Neuronal stem cell (in vitro differentiated cells): Measurements from ENCODE around the gene SNX4.
"Not testable (repeated sequence)": the region's sequence is repeated elsewhere in the genome, so short reads cannot be mapped to it uniquely, and the experiment has no call there.

ENCODE experiments used
- DNase-seq: peaks from one replicate; pipeline ENCODE4 v3.0.0-alpha.2; 2013; ENCODE audit warnings: low spot score
- H2AFZ ChIP-seq: one replicate; pipeline ENCODE4 v1.6.1; 2013; ENCODE audit warnings: mild to moderate bottlenecking, low read length, inconsistent platforms
- H2AK5ac ChIP-seq: 2 replicates; pipeline ENCODE4 v1.6.1; 2013; ENCODE audit warnings: low read depth, mild to moderate bottlenecking, inconsistent platforms, low read length, moderate library complexity, mixed read lengths
- H2BK120ac ChIP-seq: 2 replicates; pipeline ENCODE4 v1.6.1; 2013; ENCODE audit warnings: low read depth, mild to moderate bottlenecking, inconsistent platforms, low read length, moderate library complexity, mixed read lengths
- H2BK12ac ChIP-seq: one replicate; pipeline ENCODE4 v1.6.1; 2013; ENCODE audit warnings: low read length, inconsistent platforms
- H2BK15ac ChIP-seq: 2 replicates; pipeline ENCODE4 v1.6.1; 2013; ENCODE audit warnings: mild to moderate bottlenecking, low read length, inconsistent platforms, mixed read lengths
- H2BK5ac ChIP-seq: one replicate; pipeline ENCODE4 v1.6.1; 2013; ENCODE audit warnings: inconsistent platforms, mild to moderate bottlenecking, low read length, moderate library complexity
- H3K14ac ChIP-seq: one replicate; pipeline ENCODE4 v1.6.1; 2013; ENCODE audit warnings: low read length, inconsistent platforms
- H3K18ac ChIP-seq: 2 replicates; pipeline ENCODE4 v1.6.1; 2013; ENCODE audit warnings: low read length, inconsistent platforms
- H3K23ac ChIP-seq: 2 replicates; pipeline ENCODE4 v1.6.1; 2013; ENCODE audit warnings: low read depth, mild to moderate bottlenecking, mixed read lengths, low read length, inconsistent platforms; ENCODE audit not compliant: poor library complexity
- H3K27ac ChIP-seq: replicated peaks from 3 replicates; pipeline ENCODE4 v1.5.1; 2013; ENCODE audit warnings: low read length, inconsistent platforms
- H3K27me3 ChIP-seq, 3 experiments: 2 replicates each; pipeline ENCODE4 v1.6.1; 2013; ENCODE audit warnings: low read length in 3 of 3, mild to moderate bottlenecking in 2 of 3, inconsistent platforms in 1 of 3, low read depth in 1 of 3, mixed read lengths in 1 of 3, moderate library complexity in 1 of 3; ENCODE audit not compliant: control insufficient read depth in 3 of 3, insufficient read depth in 3 of 3
- H3K36me3 ChIP-seq, 2 donors: replicated peaks in 1 of 2; 2 replicates each; pipeline ENCODE4 v1.6.1; 2013; ENCODE audit warnings: low read length in 2 of 2; ENCODE audit not compliant: control insufficient read depth in 2 of 2, insufficient read depth in 2 of 2
- H3K4ac ChIP-seq: 2 replicates; pipeline ENCODE4 v1.6.1; 2013; ENCODE audit warnings: inconsistent platforms, mild to moderate bottlenecking, low read length, moderate library complexity
- H3K4me1 ChIP-seq, 2 donors: 1 replicate in 1 of 2; 2 replicates in 1 of 2; pipeline ENCODE4 v1.6.1; 2013; ENCODE audit warnings: low read length in 2 of 2, low read depth in 1 of 2; ENCODE audit not compliant: control insufficient read depth in 2 of 2, insufficient read depth in 1 of 2
- H3K4me2 ChIP-seq: one replicate; pipeline ENCODE4 v1.6.1; 2013; ENCODE audit warnings: mild to moderate bottlenecking, low read length, inconsistent platforms; ENCODE audit not compliant: insufficient read depth, poor library complexity, severe bottlenecking
- H3K4me3 ChIP-seq, 2 donors: 2 replicates each; pipeline ENCODE4 v1.5.1; 2013; ENCODE audit warnings: low read length in 2 of 2, mild to moderate bottlenecking in 2 of 2, inconsistent platforms in 1 of 2, moderate library complexity in 1 of 2
- H3K79me1 ChIP-seq: one replicate; pipeline ENCODE4 v1.6.1; 2013; ENCODE audit warnings: low read depth, mild to moderate bottlenecking, inconsistent platforms, low read length, moderate library complexity
- H3K9ac ChIP-seq: one replicate; pipeline ENCODE4 v1.6.1; 2013; ENCODE audit warnings: mild to moderate bottlenecking, low read depth, low read length, inconsistent platforms; ENCODE audit not compliant: poor library complexity
- H3K9me3 ChIP-seq, 2 donors: replicated peaks in 1 of 2; 2 replicates each; pipeline versions ENCODE3 to v1.6.1; 2013; ENCODE audit warnings: low read length in 2 of 2, mild to moderate bottlenecking in 2 of 2, inconsistent platforms in 1 of 2, low read depth in 1 of 2, mixed read lengths in 1 of 2, moderate library complexity in 1 of 2; ENCODE audit not compliant: control insufficient read depth in 2 of 2, insufficient read depth in 1 of 2
- H4K8ac ChIP-seq: one replicate; pipeline ENCODE4 v1.6.1; 2013; ENCODE audit warnings: low read depth, mild to moderate bottlenecking, inconsistent platforms, low read length, moderate library complexity
- H4K91ac ChIP-seq: one replicate; pipeline ENCODE4 v1.6.1; 2013; ENCODE audit warnings: low read length, low read depth, mild to moderate bottlenecking, inconsistent platforms; ENCODE audit not compliant: poor library complexity
- WGBS, 2 donors: extraction: QIAGEN DNeasy Blood & Tissue Kit; methylation state at CpG; one replicate each; pipeline ENCODE4 v1.1.7; 2013; ENCODE audit warnings: missing lambda C conversion rate in 2 of 2, mixed read lengths in 1 of 2; ENCODE audit not compliant: insufficient read length in 2 of 2, insufficient replicate concordance in 1 of 2; ENCODE audit errors: extremely low coverage in 2 of 2; 5-methylcytosine and 5-hydroxymethylcytosine counted together

Gene SNX4

GRCh38 chr3:125496701-125497100 lies 23.3 kb downstream of the SNX4 start:
- DNase-seq, result no peak

GRCh38 chr3:125482406-125482805 lies 37.6 kb downstream of the SNX4 start:
- Histone ChIP-seq H3K4ac (no peak overlapping the region), H3K18ac (no peak overlapping the region), H2AFZ (no peak overlapping the region), H2BK120ac (no peak overlapping the region), H2AK5ac (no peak overlapping the region), H3K27me3 (no peaks in the 10 kb centered on the region), H4K8ac (no peak overlapping the region), H3K36me3 (peaks cover 1 to 70% of the 10 kb centered on the region in 2 donors), H4K91ac (no peak overlapping the region), H3K79me1 (no peaks in the 10 kb centered on the region), H3K4me1 (no peaks in the 10 kb centered on the region), H3K4me3 (no peak overlapping the region), H3K23ac (no peak overlapping the region), H2BK5ac (no peak overlapping the region), H3K9ac (no peak overlapping the region), H2BK12ac (no peak overlapping the region), H3K14ac (no peak overlapping the region), H3K9me3 (no peaks in the 10 kb centered on the region), H2BK15ac (no peak overlapping the region), H3K27ac (no peak overlapping the region), H3K4me2 (no peak overlapping the region)
- WGBS, 2 donors, result no CpG with 5 or more reads among the region's 1 CpG
- no peak for DNase-seq

More at GRCh38 chr3:125496701-125497100, 23.3 kb downstream of the SNX4 start:
- Histone ChIP-seq H3K4me2 (no peak overlapping the region), H3K9ac (no peak overlapping the region), H2AFZ (no peak overlapping the region), H2BK15ac (no peak overlapping the region), H4K8ac (no peak overlapping the region), H2BK12ac (no peak overlapping the region), H2BK5ac (no peak overlapping the region), H3K18ac (no peak overlapping the region), H4K91ac (no peak overlapping the region), H2BK120ac (no peak overlapping the region), H3K4me1 (no peaks in the 10 kb centered on the region), H3K27ac (no peak overlapping the region), H3K79me1 (no peaks in the 10 kb centered on the region), H3K4me3 (no peak overlapping the region), H3K23ac (no peak overlapping the region), H3K36me3 (peaks cover 11 to 92% of the 10 kb centered on the region in 2 donors), H3K4ac (no peak overlapping the region), H3K27me3 (no peaks in the 10 kb centered on the region), H3K9me3 (no peaks in the 10 kb centered on the region), H3K14ac (no peak overlapping the region), H2AK5ac (no peak overlapping the region)
- no CpG with 5 or more reads among the region's 2 CpGs for WGBS, 2 donors

- Histone ChIP-seq H3K23ac (no peak overlapping the region), H3K27me3 (no peaks in the 10 kb centered on the region), H3K18ac (no peak overlapping the region), H3K4me2 (no peak overlapping the region), H2AFZ (no peak overlapping the region), H4K91ac (no peak overlapping the region), H3K9ac (no peak overlapping the region), H3K27ac (no peak overlapping the region), H3K4me1 (no peaks in the 10 kb centered on the region), H3K4ac (no peak overlapping the region), H3K36me3 (peaks cover 1 to 71% of the 10 kb centered on the region in 2 donors), H2BK120ac (no peak overlapping the region), H4K8ac (no peak overlapping the region), H3K79me1 (no peaks in the 10 kb centered on the region), H3K14ac (no peak overlapping the region), H2BK5ac (no peak overlapping the region), H3K9me3 (no peaks in the 10 kb centered on the region), H2AK5ac (no peak overlapping the region), H3K4me3 (no peak overlapping the region), H2BK12ac (no peak overlapping the region), H2BK15ac (no peak overlapping the region)
- no CpG with 5 or more reads among the region's 2 CpGs for WGBS, 2 donors
- no peak for DNase-seq
Observed at GRCh38 chr3:125481786-125482185, 38.2 kb downstream of the SNX4 start.

- not testable (repeated sequence) for H2BK120ac ChIP-seq, H3K9ac ChIP-seq, H4K91ac ChIP-seq, H2BK12ac ChIP-seq, DNase-seq, H2AK5ac ChIP-seq, H2BK15ac ChIP-seq, H3K4me1 ChIP-seq, H3K27ac ChIP-seq, H3K18ac ChIP-seq, H3K4me3 ChIP-seq, H3K4ac ChIP-seq, H3K79me1 ChIP-seq, H3K23ac ChIP-seq, H4K8ac ChIP-seq, H3K27me3 ChIP-seq, H3K9me3 ChIP-seq, H3K14ac ChIP-seq, H2BK5ac ChIP-seq, H2AFZ ChIP-seq, H3K4me2 ChIP-seq
- H3K36me3 ChIP-seq, result peaks cover 1 to 71% of the 10 kb centered on the region in 2 donors
- no CpG with 5 or more reads among the region's 9 CpGs for WGBS, 2 donors
Observed at GRCh38 chr3:125481375-125481759, 38.6 kb downstream of the SNX4 start.
